Liver (tissue), 3 donors: ENCODE data around the gene FKBP11.

Experiments
- EGR1 ChIP-seq, 2 donors: IDR thresholded peaks; 2 replicates each; pipeline ENCODE4 v1.6.1; 2016 to 2018; ENCODE audit warnings: antibody characterized with exemption in 2 of 2, low read depth in 2 of 2
- JUND ChIP-seq, 2 donors: IDR thresholded peaks; 2 replicates each; pipeline ENCODE4 v1.6.1; 2016; ENCODE audit warnings: antibody characterized with exemption in 2 of 2
- MAX ChIP-seq: IDR thresholded peaks from 2 replicates; pipeline ENCODE4 v1.6.1; 2016; ENCODE audit warnings: antibody characterized with exemption
- NR2F2 ChIP-seq: IDR thresholded peaks from 2 replicates; pipeline ENCODE4 v1.6.1; 2016; ENCODE audit warnings: antibody characterized with exemption
- RAD21 ChIP-seq, 2 donors: IDR thresholded peaks; 2 replicates each; pipeline ENCODE4 v1.6.1; 2016; ENCODE audit warnings: antibody characterized with exemption in 2 of 2, mild to moderate bottlenecking in 2 of 2
- RXRA ChIP-seq, 2 donors: IDR thresholded peaks; 2 replicates each; pipeline ENCODE4 v1.6.1; 2017 to 2018; ENCODE audit warnings: antibody characterized with exemption in 2 of 2, mild to moderate bottlenecking in 1 of 2
- SP1 ChIP-seq: IDR thresholded peaks from 2 replicates; pipeline ENCODE4 v1.6.1; 2018; ENCODE audit warnings: antibody characterized with exemption, mild to moderate bottlenecking
- TAF1 ChIP-seq: conservative IDR thresholded peaks from 2 replicates; pipeline ENCODE4 v1.6.1; 2016; ENCODE audit warnings: antibody characterized with exemption, mild to moderate bottlenecking
- ZBTB33 ChIP-seq: IDR thresholded peaks from 2 replicates; pipeline ENCODE4 v1.6.1; 2016; ENCODE audit warnings: antibody characterized with exemption
- TF ChIP-seq, protein P1 (sequence below): fragments of 150-350 bp; IDR thresholded peaks from 2 replicates; pipeline ENCODE4 v1.5.1; 2017; ENCODE audit warnings: improper control_type of control experiment, low read depth, low read length; ENCODE audit not compliant: missing input control
- donor health status: healthy.
- donor health status: healthy.

GRCh38 chr12:48973531-48973930, 48.2 kb upstream of the FKBP11 start:
- TF ChIP-seq, protein P1, sequence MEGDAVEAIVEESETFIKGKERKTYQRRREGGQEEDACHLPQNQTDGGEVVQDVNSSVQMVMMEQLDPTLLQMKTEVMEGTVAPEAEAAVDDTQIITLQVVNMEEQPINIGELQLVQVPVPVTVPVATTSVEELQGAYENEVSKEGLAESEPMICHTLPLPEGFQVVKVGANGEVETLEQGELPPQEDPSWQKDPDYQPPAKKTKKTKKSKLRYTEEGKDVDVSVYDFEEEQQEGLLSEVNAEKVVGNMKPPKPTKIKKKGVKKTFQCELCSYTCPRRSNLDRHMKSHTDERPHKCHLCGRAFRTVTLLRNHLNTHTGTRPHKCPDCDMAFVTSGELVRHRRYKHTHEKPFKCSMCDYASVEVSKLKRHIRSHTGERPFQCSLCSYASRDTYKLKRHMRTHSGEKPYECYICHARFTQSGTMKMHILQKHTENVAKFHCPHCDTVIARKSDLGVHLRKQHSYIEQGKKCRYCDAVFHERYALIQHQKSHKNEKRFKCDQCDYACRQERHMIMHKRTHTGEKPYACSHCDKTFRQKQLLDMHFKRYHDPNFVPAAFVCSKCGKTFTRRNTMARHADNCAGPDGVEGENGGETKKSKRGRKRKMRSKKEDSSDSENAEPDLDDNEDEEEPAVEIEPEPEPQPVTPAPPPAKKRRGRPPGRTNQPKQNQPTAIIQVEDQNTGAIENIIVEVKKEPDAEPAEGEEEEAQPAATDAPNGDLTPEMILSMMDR = no peak
- TF ChIP-seq MAX (no peak), RXRA (IDR thresholded peaks at IDR 0.05) (no peak), ZBTB33 (no peak), TAF1 (no peak), JUND (IDR thresholded peaks at IDR 0.05) (no peak), EGR1 (IDR thresholded peaks at IDR 0.05; ENCODE audit: low read depth in 2 of 2) (no peak), SP1 (no peak), NR2F2 (no peak), RAD21 (IDR thresholded peaks at IDR 0.05) (no peak)
